GM23338 (cell line): ENCODE measurements around the gene FBRSL1. TPM values are rescaled to one million over a fixed set of nuclear protein-coding genes. Genes with fewer than 3 reads are reported as not detected.

Experiments
- ATAC-seq: fragments of 200-7000 bp; cut with Tn5 transposase; 3 replicates; pipeline ENCODE4 v1.9.1; 2020
- DNase-seq: peaks from one replicate; pipeline ENCODE4 v3.0.0-alpha.2; 2015; ENCODE audit warnings: low spot score
- H2AFZ ChIP-seq: fragments of 200-600 bp; sonication (generic); 2 replicates; pipeline ENCODE4 v1.8.0; 2016; ENCODE audit warnings: antibody characterized with exemption, mild to moderate bottlenecking, moderate library complexity
- H3F3A ChIP-seq: fragments of 200-600 bp; sonication (generic); replicated peaks from 2 replicates; pipeline ENCODE4 v1.8.0; 2017; ENCODE audit warnings: antibody characterized with exemption, mixed run types, low read depth
- H3K27ac ChIP-seq: fragments of 200-600 bp; sonication (generic); 2 replicates; pipeline ENCODE4 v1.6.1; 2016; ENCODE audit warnings: low read depth
- H3K27me3 ChIP-seq: fragments of 200-600 bp; sonication (generic); 2 replicates; pipeline ENCODE4 v1.8.0; 2016; ENCODE audit warnings: mild to moderate bottlenecking, mixed run types, moderate library complexity; ENCODE audit not compliant: insufficient read depth
- H3K36me3 ChIP-seq: fragments of 200-600 bp; sonication (generic); 2 replicates; pipeline ENCODE4 v1.8.0; 2016; ENCODE audit warnings: mild to moderate bottlenecking; ENCODE audit not compliant: insufficient read depth
- H3K4me1 ChIP-seq: fragments of 200-600 bp; sonication (generic); 2 replicates; pipeline ENCODE4 v1.8.0; 2016; ENCODE audit warnings: mild to moderate bottlenecking, moderate library complexity; ENCODE audit not compliant: insufficient read depth
- H3K4me2 ChIP-seq: fragments of 200-600 bp; sonication (generic); 2 replicates; pipeline ENCODE4 v1.7.1; 2017; ENCODE audit warnings: mixed run types
- H3K4me3 ChIP-seq: fragments of 200-600 bp; sonication (generic); 2 replicates; pipeline ENCODE4 v1.6.1; 2016; ENCODE audit warnings: mixed run types
- H3K79me2 ChIP-seq: fragments of 200-600 bp; sonication (generic); replicated peaks from 2 replicates; pipeline ENCODE4 v1.8.0; 2017; ENCODE audit warnings: mild to moderate bottlenecking; ENCODE audit not compliant: insufficient read depth
- H3K9me2 ChIP-seq: fragments of 200-600 bp; sonication (generic); 2 replicates; pipeline ENCODE4 v1.8.0; 2017; ENCODE audit not compliant: insufficient read depth
- H4K20me1 ChIP-seq: fragments of 200-600 bp; sonication (generic); replicated peaks from 2 replicates; pipeline ENCODE4 v1.8.0; 2017; ENCODE audit warnings: mild to moderate bottlenecking; ENCODE audit not compliant: insufficient read depth
- H3K27ac Mint-ChIP-seq: 2 replicates; pipeline ENCODE4 v1.8.0; 2020; ENCODE audit warnings: inconsistent platforms, mild to moderate bottlenecking, moderate library complexity, mixed read lengths
- H3K27me3 Mint-ChIP-seq: 3 replicates; pipeline ENCODE4 v1.8.0; 2022; ENCODE audit warnings: low read depth, mild to moderate bottlenecking, moderate library complexity, mixed read lengths, inconsistent platforms; ENCODE audit not compliant: insufficient read depth, poor library complexity
- H3K36me3 Mint-ChIP-seq: 3 replicates; pipeline ENCODE4 v1.8.0; 2021; ENCODE audit warnings: low read depth, mild to moderate bottlenecking, inconsistent platforms, moderate library complexity, mixed read lengths
- H3K4me1 Mint-ChIP-seq: 3 replicates; pipeline ENCODE4 v1.8.0; 2020; ENCODE audit warnings: mild to moderate bottlenecking, inconsistent platforms, mixed read lengths
- H3K4me3 Mint-ChIP-seq: 3 replicates; pipeline ENCODE4 v1.8.0; 2021; ENCODE audit warnings: moderate library complexity, mild to moderate bottlenecking, inconsistent platforms, mixed read lengths
- H3K9me3 Mint-ChIP-seq: 3 replicates; pipeline ENCODE4 v1.8.0; 2020; ENCODE audit warnings: moderate library complexity, mild to moderate bottlenecking, inconsistent platforms, mixed read lengths
- CREB1 ChIP-seq: fragments of 250-450 bp; sonication (Bioruptor Pico); IDR thresholded peaks from 2 replicates; pipeline ENCODE4 v1.5.0; 2020; ENCODE audit warnings: low read depth, mild to moderate bottlenecking, moderate library complexity
- ETS1 ChIP-seq: IDR thresholded peaks from 2 replicates; pipeline ENCODE4 v1.6.1; 2016; ENCODE audit warnings: antibody characterized with exemption
- EZH2 ChIP-seq: fragments of 200-600 bp; sonication (generic); IDR thresholded peaks from one replicate; pipeline ENCODE4 v1.8.0; 2017; ENCODE audit warnings: antibody characterized with exemption, mild to moderate bottlenecking, low read depth; ENCODE audit not compliant: unreplicated experiment
- EZH2phosphoT487 ChIP-seq: fragments of 200-600 bp; sonication (generic); IDR thresholded peaks from one replicate; pipeline ENCODE4 v1.8.1; 2018; ENCODE audit warnings: antibody characterized with exemption; ENCODE audit not compliant: unreplicated experiment
- JUNB ChIP-seq: IDR thresholded peaks from one replicate; pipeline ENCODE4 v1.6.1; 2016; ENCODE audit warnings: antibody characterized with exemption; ENCODE audit not compliant: unreplicated experiment
- NANOG ChIP-seq: IDR thresholded peaks from 2 replicates; pipeline ENCODE4 v1.6.1; 2016; ENCODE audit warnings: antibody characterized with exemption, borderline replicate concordance
- POLR2AphosphoS5 ChIP-seq: IDR thresholded peaks from 2 replicates; pipeline ENCODE4 v1.6.1; 2016; ENCODE audit warnings: antibody characterized with exemption, low read depth
- REST ChIP-seq: IDR thresholded peaks from one replicate; pipeline ENCODE4 v1.6.1; 2018; ENCODE audit warnings: antibody characterized with exemption; ENCODE audit not compliant: unreplicated experiment
- STAT1 ChIP-seq: IDR thresholded peaks from one replicate; pipeline ENCODE4 v1.6.1; 2016; ENCODE audit warnings: antibody characterized with exemption; ENCODE audit not compliant: unreplicated experiment
- ZNF114 ChIP-seq: fragments of 250-450 bp; sonication (Bioruptor Pico); IDR thresholded peaks from 2 replicates; pipeline ENCODE4 v1.5.0; 2020; ENCODE audit warnings: mild to moderate bottlenecking, moderate library complexity
- ZNF331 ChIP-seq: fragments of 250-450 bp; sonication (Bioruptor Pico); IDR thresholded peaks from 2 replicates; pipeline ENCODE4 v1.5.0; 2020; ENCODE audit warnings: low read depth, mild to moderate bottlenecking, moderate library complexity
- polyA plus RNA-seq: library from polyadenylated mRNA; unstranded; fragments of >200 nt; fragmentation: Nextera tagmentation; extraction: Ambion mirVana; gene quantifications from 2 replicates; pipeline ENCODE4 v1.2.1, GENCODE V29; 2016
- total RNA-seq: library from RNA; depleted of rRNA; stranded (reverse); fragments of >200 nt; shearing (Covaris generic); gene quantifications from 2 replicates; pipeline ENCODE4 v1.2.3, GENCODE V29; 2014

The FBRSL1 gene
- total and polyA plus RNA-seq, 2 experiments from 2014 or later, result 37.8 to 89.8 TPM

- no peak for TF ChIP-seq REST
- TF ChIP-seq JUNB, result no peak
Measured at GRCh38 chr12:132484891-132485441, 5.0 kb upstream of the FBRSL1 start (continued).

GRCh38 chr12:132485619-132486018, 4.3 kb upstream of the FBRSL1 start:
- H3K79me2 ChIP-seq, result no peaks in the 10 kb centered on the region
- Mint-ChIP-seq H3K27me3 (peaks cover 59% of the 10 kb centered on the region), H3K27ac (no peak overlapping the region)

GRCh38 chr12:132486168-132486567, 3.8 kb upstream of the FBRSL1 start:
- Mint-ChIP-seq H3K4me1 (peaks cover 15% of the 10 kb centered on the region; the same call in 2 of the 3 replicates), H3K4me3 (no peak overlapping the region), H3K27me3 (peaks cover 58% of the 10 kb centered on the region), H3K27ac (no peak overlapping the region), H3K36me3 (no peaks in the 10 kb centered on the region), H3K9me3 (no peaks in the 10 kb centered on the region)
- DNase-seq (no peak), ATAC-seq (peak; percentile 7; the same call in 2 of the 3 replicates)
- Histone ChIP-seq H3K4me3 (no peak overlapping the region), H3K4me1 (peaks cover 7% of the 10 kb centered on the region), H2AFZ (no peak overlapping the region), H4K20me1 (peaks cover 3% of the 10 kb centered on the region), H3K79me2 (peaks cover 5% of the 10 kb centered on the region), H3K27me3 (peaks cover 80% of the 10 kb centered on the region), H3K9me2 (no peaks in the 10 kb centered on the region), H3F3A (0 out of 2 replicates have a peak, but pooled peaks cover 8% of the 10 kb centered on the region), H3K27ac (no peak overlapping the region), H3K36me3 (no peaks in the 10 kb centered on the region), H3K4me2 (no peak overlapping the region)
- TF ChIP-seq ETS1 (no peak), POLR2AphosphoS5 (no peak), EZH2 (no peak), EZH2phosphoT487 (no peak), JUNB (no peak), ZNF114 (CRISPR knock-in tag) (no peak), CREB1 (CRISPR knock-in tag) (no peak), STAT1 (no peak), NANOG (no peak), ZNF331 (CRISPR knock-in tag) (no peak)

More at GRCh38 chr12:132485619-132486018, 4.3 kb upstream of the FBRSL1 start:
- H3K9me2 ChIP-seq, result no peaks in the 10 kb centered on the region
- no peaks in the 10 kb centered on the region for H3K9me3 Mint-ChIP-seq
- H3K4me1 Mint-ChIP-seq, result peaks cover 13% of the 10 kb centered on the region; the same call in 1 of the 3 replicates
- peaks cover 82% of the 10 kb centered on the region for H3K27me3 ChIP-seq
- no peaks in the 10 kb centered on the region for H3K36me3 Mint-ChIP-seq
- no peak overlapping the region for H2AFZ ChIP-seq
- no peak overlapping the region for H3K4me3 ChIP-seq
- no peaks in the 10 kb centered on the region for H3K36me3 ChIP-seq
- 0 out of 2 replicates have a peak, but pooled peaks cover 8% of the 10 kb centered on the region for H3F3A ChIP-seq
- TF ChIP-seq EZH2, result no peak
- TF ChIP-seq JUNB, result no peak
- no peak for TF ChIP-seq ZNF331 (CRISPR knock-in tag)
- H3K4me1 ChIP-seq, result peaks cover 7% of the 10 kb centered on the region
- no peak for DNase-seq
- H3K4me2 ChIP-seq, result no peak overlapping the region
- no peak overlapping the region for H3K27ac ChIP-seq
- no peaks in the 10 kb centered on the region for H4K20me1 ChIP-seq
- no peak overlapping the region for H3K4me3 Mint-ChIP-seq
- ATAC-seq, result no peak
